K562 (cell line): Measurements from ENCODE around the gene WDR93. TPM values are rescaled to one million over a fixed set of nuclear protein-coding genes. Genes with fewer than 3 reads are reported as not detected.

Experiments
- ASH1L ChIP-seq: fragments of 450-650 bp; IDR thresholded peaks from 2 replicates; pipeline ENCODE4 v1.6.1; 2018; ENCODE audit warnings: borderline replicate concordance, mild to moderate bottlenecking, low read depth; ENCODE audit not compliant: partially characterized antibody
- CCNT2 ChIP-seq: IDR thresholded peaks from 2 replicates; pipeline ENCODE4 v1.6.1; 2011; ENCODE audit warnings: borderline replicate concordance, low read depth, mild to moderate bottlenecking, moderate library complexity, mixed read lengths, low read length; ENCODE audit not compliant: insufficient read length; ENCODE audit errors: extremely low read depth
- HDAC3 ChIP-seq: fragments of 450-650 bp; IDR thresholded peaks from 2 replicates; pipeline ENCODE4 v1.6.1; 2018; ENCODE audit warnings: borderline replicate concordance, mild to moderate bottlenecking, moderate library complexity; ENCODE audit not compliant: partially characterized antibody
- IRF9 ChIP-seq: fragments of 450-650 bp; IDR thresholded peaks from 2 replicates; pipeline ENCODE4 v1.6.1; 2016; ENCODE audit warnings: missing biosample characterization, missing genetic modification characterization
- SMARCA5 ChIP-seq: fragments of 450-650 bp; IDR thresholded peaks from 2 replicates; pipeline ENCODE4 v1.6.1; 2016
- TAF7 ChIP-seq: fragments of 450-650 bp; IDR thresholded peaks from 2 replicates; pipeline ENCODE4 v1.6.1; 2016; ENCODE audit warnings: missing genetic modification characterization, missing compliant biosample characterization
- USF1 ChIP-seq: sonication (generic); formaldehyde crosslinking; IDR thresholded peaks from 2 replicates; pipeline ENCODE4 v1.9.0; 2022; ENCODE audit warnings: mild to moderate bottlenecking, missing genetic modification reagents
- ZBTB17 ChIP-seq: fragments of 450-650 bp; formaldehyde crosslinking; IDR thresholded peaks from 2 replicates; pipeline ENCODE4 v1.4.0; 2020; ENCODE audit warnings: mild to moderate bottlenecking
- ZNF23 ChIP-seq: fragments of 250-450 bp; sonication (Bioruptor Pico); IDR thresholded peaks from 2 replicates; pipeline ENCODE4 v1.4.0; 2020; ENCODE audit warnings: mild to moderate bottlenecking
- polyA plus RNA-seq, 8 experiments: library from polyadenylated mRNA; depleted of rRNA in 4 of 8; stranded (reverse) in 5 of 8; unstranded in 3 of 8; fragments of >200 nt; fragmentation: Nextera tagmentation in 2 of 8; fragmentation: Illumina TruSeq in 1 of 8; extraction: Ambion mirVana in 2 of 8; extraction: Trizol in 1 of 8; gene quantifications; 2 replicates each; pipeline versions ENCODE4 v1.2.1 to v1.2.3, GENCODE V29; 2011 to 2014; ENCODE audit warnings: inconsistent platforms in 1 of 8, missing spikeins in 1 of 8
- total RNA-seq, 7 experiments: library from RNA; depleted of rRNA in 6 of 7; stranded (reverse); fragments of >200 nt in 6 of 7; fragmentation: Illumina TruSeq in 2 of 7; extraction: Trizol in 2 of 7; gene quantifications; 2 replicates each; pipeline versions ENCODE4 v1.2.1 to v1.2.3, GENCODE V29; 2011 to 2021; ENCODE audit warnings: low replicate concordance in 1 of 7
- TF ChIP-seq, protein P1 (sequence below): sonication (generic); IDR thresholded peaks from 2 replicates; pipeline ENCODE4 v1.6.1; 2016
- TF ChIP-seq, protein P2 (sequence below): fragments of 450-650 bp; formaldehyde crosslinking; IDR thresholded peaks from 2 replicates; pipeline ENCODE4 v1.4.0; 2022; ENCODE audit warnings: missing genetic modification characterization

Gene WDR93
- total and polyA plus RNA-seq, 9 of the 15 experiments (the other 6 are each of a cell fraction or from before 2014, with no cell fraction given): not detected

DNA sequence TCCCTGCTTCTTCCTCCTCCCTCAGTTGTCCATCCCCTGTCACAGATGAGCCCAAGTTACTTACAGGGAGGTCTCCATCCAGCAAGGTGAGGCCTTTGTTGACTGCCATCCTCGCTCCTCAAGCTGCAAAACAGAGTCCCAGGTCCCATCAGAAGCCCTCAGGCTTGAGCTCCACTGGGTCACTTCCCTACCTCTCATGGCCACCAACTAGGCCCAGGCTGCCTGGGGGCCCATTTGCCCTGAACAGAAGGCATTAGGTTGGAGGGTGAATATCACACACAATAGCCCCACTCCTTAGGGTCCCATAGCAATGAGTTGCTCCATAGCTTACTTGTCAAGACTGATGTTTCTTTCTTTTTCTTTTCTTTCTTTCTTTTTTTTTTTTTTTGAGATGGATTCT lies 13.2 kb upstream of the WDR93 start (continued):
- TF ChIP-seq CCNT2: no peak
- TF ChIP-seq IRF9: no peak
- TF ChIP-seq TAF7 (tag): no peak
- no peak for TF ChIP-seq SMARCA5
- TF ChIP-seq, protein P1, sequence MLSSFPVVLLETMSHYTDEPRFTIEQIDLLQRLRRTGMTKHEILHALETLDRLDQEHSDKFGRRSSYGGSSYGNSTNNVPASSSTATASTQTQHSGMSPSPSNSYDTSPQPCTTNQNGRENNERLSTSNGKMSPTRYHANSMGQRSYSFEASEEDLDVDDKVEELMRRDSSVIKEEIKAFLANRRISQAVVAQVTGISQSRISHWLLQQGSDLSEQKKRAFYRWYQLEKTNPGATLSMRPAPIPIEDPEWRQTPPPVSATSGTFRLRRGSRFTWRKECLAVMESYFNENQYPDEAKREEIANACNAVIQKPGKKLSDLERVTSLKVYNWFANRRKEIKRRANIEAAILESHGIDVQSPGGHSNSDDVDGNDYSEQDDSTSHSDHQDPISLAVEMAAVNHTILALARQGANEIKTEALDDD: no peak
- no peak for TF ChIP-seq HDAC3
- TF ChIP-seq USF1 (CRISPR knock-in tag): no peak
- no peak for TF ChIP-seq ZBTB17
- no peak for TF ChIP-seq ASH1L
- TF ChIP-seq, protein P2, sequence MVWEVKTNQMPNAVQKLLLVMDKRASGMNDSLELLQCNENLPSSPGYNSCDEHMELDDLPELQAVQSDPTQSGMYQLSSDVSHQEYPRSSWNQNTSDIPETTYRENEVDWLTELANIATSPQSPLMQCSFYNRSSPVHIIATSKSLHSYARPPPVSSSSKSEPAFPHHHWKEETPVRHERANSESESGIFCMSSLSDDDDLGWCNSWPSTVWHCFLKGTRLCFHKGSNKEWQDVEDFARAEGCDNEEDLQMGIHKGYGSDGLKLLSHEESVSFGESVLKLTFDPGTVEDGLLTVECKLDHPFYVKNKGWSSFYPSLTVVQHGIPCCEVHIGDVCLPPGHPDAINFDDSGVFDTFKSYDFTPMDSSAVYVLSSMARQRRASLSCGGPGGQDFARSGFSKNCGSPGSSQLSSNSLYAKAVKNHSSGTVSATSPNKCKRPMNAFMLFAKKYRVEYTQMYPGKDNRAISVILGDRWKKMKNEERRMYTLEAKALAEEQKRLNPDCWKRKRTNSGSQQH (CRISPR knock-in tag): no peak
- no peak for TF ChIP-seq ZNF23 (CRISPR knock-in tag)
- TF ChIP-seq, all 486 proteins: peak for 0
